Measurements from ENCODE around the gene PCLO. TPM values are rescaled to one million over a fixed set of nuclear protein-coding genes. Genes with fewer than 3 reads are reported as not detected.

Gene PCLO
- total and polyA plus RNA-seq, 9 of the 15 experiments (the other 6 are each of a cell fraction or from before 2014, with no cell fraction given): under 0.01 to 0.01 TPM; not detected in 7

DNA sequence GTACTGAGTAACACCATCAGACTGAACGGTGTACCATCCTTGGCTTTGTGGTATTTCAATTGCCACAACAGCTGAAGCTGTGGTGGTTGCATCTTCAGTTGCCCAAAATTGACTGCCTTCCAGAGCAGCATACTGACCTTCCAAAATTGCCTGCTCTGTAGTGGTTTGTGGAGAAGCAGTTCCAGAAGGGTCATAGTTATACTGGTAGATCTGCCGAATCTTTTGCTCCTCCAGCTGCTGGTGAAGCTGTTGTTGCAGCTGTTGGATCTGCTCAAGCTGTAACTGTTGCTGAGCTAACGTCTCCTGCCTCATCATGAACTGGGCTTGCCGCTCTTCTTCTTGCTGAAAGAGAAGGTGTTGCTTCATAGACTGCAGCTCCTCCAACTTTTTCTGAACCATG, 212.2 kb downstream of the PCLO start:
- Histone ChIP-seq H3K79me2 (ENCODE audit: control insufficient read depth, insufficient read depth, low read length) (no peaks in the 10 kb centered on the region), H3K36me3 (ENCODE audit: control insufficient read depth, insufficient read depth, low read length) (no peaks in the 10 kb centered on the region), H3K4me3 (no peak overlapping the region), H3K9ac (ENCODE audit: insufficient read depth in 1 of 2, low read depth in 2 of 2, low read length in 2 of 2) (no peak overlapping the region), H3K9me3 (replicated peaks; ENCODE audit: control insufficient read depth, insufficient read depth, low read depth, low read length) (no peaks in the 10 kb centered on the region; the same call in 1 of the 2 replicates), H3K9me1 (ENCODE audit: control insufficient read depth, insufficient read depth, low read length) (no peaks in the 10 kb centered on the region), H3K4me2 (ENCODE audit: insufficient read depth, low read length) (no peak overlapping the region), H4K20me1 (replicated peaks; ENCODE audit: control insufficient read depth, insufficient read depth, low read length) (no peaks in the 10 kb centered on the region), H2AFZ (ENCODE audit: low read depth, low read length) (no peak overlapping the region), H3K4me1 (replicated peaks in 1 of 2; ENCODE audit: control insufficient read depth in 2 of 2, insufficient read depth in 2 of 2, low read length in 2 of 2) (no peaks in the 10 kb centered on the region), H3K27me3 (ENCODE audit: control insufficient read depth in 2 of 2, insufficient read depth in 2 of 2, low read length in 2 of 2) (no peaks in the 10 kb centered on the region), H3K27ac (ENCODE audit: extremely low read depth, low read depth, low read length) (no peak overlapping the region)
- FAIRE-seq (peak; percentile 23), ATAC-seq (no peak), DNase-seq (ENCODE audit: extremely low read depth in 1 of 4, low spot score in 3 of 4) (no peak)
- 0% methylated on average over 4 of the region's 4 CpGs for WGBS (ENCODE audit: insufficient coverage, low coverage, missing lambda C conversion rate)
- BruUV-seq (replicated peaks): no TSS peak
- ChIA-PET CTCF (ENCODE audit: low intra/inter-chr PET ratio) (no interaction called here), POLR2A (no interaction called here)
- intact Hi-C loops (cut with micrococcal nuclease): no loop called here
- in situ Hi-C loops (cut with MboI): no loop called here
- no peak for TF ChIP-seq ZBTB1 (CRISPR knock-in tag; IDR thresholded peaks at IDR 0.05; ENCODE audit: borderline replicate concordance, low read depth)
- no peak for TF ChIP-seq NBN (IDR thresholded peaks at IDR 0.05; ENCODE audit: low read depth)
- TF ChIP-seq COPS2 (conservative IDR thresholded peaks at IDR 0.05): no peak
- TF ChIP-seq GATAD2B (IDR thresholded peaks at IDR 0.05; ENCODE audit: borderline replicate concordance): no peak
- no peak for TF ChIP-seq ZFX (CRISPR knock-in tag; IDR thresholded peaks at IDR 0.05)
- no peak for TF ChIP-seq KAT8 (IDR thresholded peaks at IDR 0.05; ENCODE audit: low read depth)
- no peak for TF ChIP-seq SPI1 (IDR thresholded peaks at IDR 0.05; ENCODE audit: borderline replicate concordance, low read depth, low read length)
- TF ChIP-seq, protein P1, sequence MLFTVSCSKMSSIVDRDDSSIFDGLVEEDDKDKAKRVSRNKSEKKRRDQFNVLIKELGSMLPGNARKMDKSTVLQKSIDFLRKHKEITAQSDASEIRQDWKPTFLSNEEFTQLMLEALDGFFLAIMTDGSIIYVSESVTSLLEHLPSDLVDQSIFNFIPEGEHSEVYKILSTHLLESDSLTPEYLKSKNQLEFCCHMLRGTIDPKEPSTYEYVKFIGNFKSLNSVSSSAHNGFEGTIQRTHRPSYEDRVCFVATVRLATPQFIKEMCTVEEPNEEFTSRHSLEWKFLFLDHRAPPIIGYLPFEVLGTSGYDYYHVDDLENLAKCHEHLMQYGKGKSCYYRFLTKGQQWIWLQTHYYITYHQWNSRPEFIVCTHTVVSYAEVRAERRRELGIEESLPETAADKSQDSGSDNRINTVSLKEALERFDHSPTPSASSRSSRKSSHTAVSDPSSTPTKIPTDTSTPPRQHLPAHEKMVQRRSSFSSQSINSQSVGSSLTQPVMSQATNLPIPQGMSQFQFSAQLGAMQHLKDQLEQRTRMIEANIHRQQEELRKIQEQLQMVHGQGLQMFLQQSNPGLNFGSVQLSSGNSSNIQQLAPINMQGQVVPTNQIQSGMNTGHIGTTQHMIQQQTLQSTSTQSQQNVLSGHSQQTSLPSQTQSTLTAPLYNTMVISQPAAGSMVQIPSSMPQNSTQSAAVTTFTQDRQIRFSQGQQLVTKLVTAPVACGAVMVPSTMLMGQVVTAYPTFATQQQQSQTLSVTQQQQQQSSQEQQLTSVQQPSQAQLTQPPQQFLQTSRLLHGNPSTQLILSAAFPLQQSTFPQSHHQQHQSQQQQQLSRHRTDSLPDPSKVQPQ (CRISPR knock-in tag; IDR thresholded peaks at IDR 0.05; ENCODE audit: borderline replicate concordance): no peak
- TF ChIP-seq ZKSCAN1 (IDR thresholded peaks at IDR 0.05; ENCODE audit: low read depth, low read length): no peak
- TF ChIP-seq KLF16 (IDR thresholded peaks at IDR 0.05): no peak
- no peak for TF ChIP-seq CBX8 (IDR thresholded peaks at IDR 0.05; ENCODE audit: borderline replicate concordance, extremely low read depth, low read depth, low read length, poor library complexity, severe bottlenecking)
- TF ChIP-seq, protein P2, sequence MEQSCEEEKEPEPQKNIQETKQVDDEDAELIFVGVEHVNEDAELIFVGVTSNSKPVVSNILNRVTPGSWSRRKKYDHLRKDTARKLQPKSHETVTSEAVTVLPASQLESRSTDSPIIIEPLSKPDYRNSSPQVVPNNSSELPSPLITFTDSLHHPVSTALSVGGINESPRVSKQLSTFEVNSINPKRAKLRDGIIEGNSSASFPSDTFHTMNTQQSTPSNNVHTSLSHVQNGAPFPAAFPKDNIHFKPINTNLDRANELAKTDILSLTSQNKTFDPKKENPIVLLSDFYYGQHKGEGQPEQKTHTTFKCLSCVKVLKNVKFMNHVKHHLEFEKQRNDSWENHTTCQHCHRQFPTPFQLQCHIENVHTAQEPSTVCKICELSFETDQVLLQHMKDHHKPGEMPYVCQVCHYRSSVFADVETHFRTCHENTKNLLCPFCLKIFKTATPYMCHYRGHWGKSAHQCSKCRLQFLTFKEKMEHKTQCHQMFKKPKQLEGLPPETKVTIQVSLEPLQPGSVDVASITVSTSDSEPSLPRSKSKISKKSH (CRISPR knock-in tag; IDR thresholded peaks at IDR 0.05): no peak
- TF ChIP-seq POLR2AphosphoS5 (IDR thresholded peaks at IDR 0.05; ENCODE audit: control insufficient read depth, insufficient read depth, low read depth, low read length): no peak
- no peak for TF ChIP-seq GATA2 (CRISPR knock-in tag; IDR thresholded peaks at IDR 0.05)
- no peak for TF ChIP-seq PCBP2 (IDR thresholded peaks at IDR 0.05; ENCODE audit: low read depth, low read length, poor library complexity, severe bottlenecking)
- TF ChIP-seq, protein P3, sequence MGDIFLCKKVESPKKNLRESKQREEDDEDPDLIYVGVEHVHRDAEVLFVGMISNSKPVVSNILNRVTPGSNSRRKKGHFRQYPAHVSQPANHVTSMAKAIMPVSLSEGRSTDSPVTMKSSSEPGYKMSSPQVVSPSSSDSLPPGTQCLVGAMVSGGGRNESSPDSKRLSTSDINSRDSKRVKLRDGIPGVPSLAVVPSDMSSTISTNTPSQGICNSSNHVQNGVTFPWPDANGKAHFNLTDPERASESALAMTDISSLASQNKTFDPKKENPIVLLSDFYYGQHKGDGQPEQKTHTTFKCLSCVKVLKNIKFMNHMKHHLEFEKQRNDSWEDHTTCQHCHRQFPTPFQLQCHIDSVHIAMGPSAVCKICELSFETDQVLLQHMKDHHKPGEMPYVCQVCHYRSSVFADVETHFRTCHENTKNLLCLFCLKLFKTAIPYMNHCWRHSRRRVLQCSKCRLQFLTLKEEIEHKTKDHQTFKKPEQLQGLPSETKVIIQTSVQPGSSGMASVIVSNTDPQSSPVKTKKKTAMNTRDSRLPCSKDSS (IDR thresholded peaks at IDR 0.05; ENCODE audit: low read depth, partially characterized antibody): no peak
- TF ChIP-seq NEUROD1 (IDR thresholded peaks at IDR 0.05; ENCODE audit: borderline replicate concordance, low read depth, low read length, partially characterized antibody): no peak
- TF ChIP-seq U2AF1 (optimal IDR thresholded peaks at IDR 0.05; ENCODE audit: low read depth, low read length): no peak
